Central memory CD4-positive, alpha-beta T cell (primary cell): ENCODE results near the gene PTGES3L.
A peak's percentile ranks its signal among the peaks of the same experiment; 100 is the strongest.

Experiments
- DNase-seq: peaks from one replicate; pipeline ENCODE4 v3.0.0; 2022
- total RNA-seq, 3 experiments: gene quantifications; one replicate each; lab custom pipeline; 2026; lab: John Stamatoyannopoulos, UW

PTGES3L gene
- 0 to 0.04 (median 0) reads per million in 3 experiments for total RNA-seq

DNA sequence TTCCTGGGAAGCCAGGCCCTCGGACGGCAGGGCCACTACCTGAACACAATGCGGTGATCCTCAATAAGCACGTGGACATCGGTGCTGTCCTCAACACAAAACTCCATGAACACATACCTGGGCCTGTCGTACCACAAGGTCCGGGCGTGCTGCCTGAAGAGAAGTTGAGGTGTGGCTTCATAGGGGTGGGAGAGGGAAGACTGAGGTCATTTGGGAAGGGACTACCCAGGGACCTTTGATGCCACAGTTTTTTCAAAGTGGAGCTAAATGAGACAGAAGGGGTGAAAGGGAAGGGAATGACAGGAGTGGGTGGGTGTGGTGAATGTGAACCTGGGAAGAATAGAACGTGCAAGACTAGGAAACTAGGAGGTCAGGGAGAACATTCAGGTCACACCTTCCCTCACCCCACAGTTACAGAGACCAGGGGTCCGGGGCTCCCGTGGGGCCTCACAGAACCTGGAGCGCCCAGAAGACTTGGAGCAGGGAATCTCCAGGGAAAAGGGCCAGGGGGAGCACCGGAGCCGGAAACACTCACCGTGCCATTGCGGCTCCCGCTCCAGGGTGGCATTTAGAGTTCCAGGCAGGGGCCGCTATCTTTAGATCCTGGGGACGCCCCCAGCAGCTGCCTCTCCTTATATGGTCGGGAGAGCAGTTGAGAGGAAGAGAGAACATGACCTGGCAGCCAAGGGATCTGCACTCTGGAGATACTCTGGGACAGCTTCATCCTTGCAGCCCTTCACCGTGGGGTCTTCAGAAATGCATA lies at the start of gene PTGES3L:
Gene PTGES3L, minus strand, starts transcription at position 570 of the 763 bp plus-strand sequence. Its CDS starts 27 bp downstream, at position 543.
- DNase-seq: no peak

- no peak for DNase-seq
These were observed 48.5 kb upstream of the PTGES3L start for GRCh38 chr17:43028221-43028861.

- no peak for DNase-seq
These were observed 47.5 kb upstream of the PTGES3L start for GRCh38 chr17:43027091-43028032.

- DNase-seq: no peak
These were observed 46.7 kb upstream of the PTGES3L start for GRCh38 chr17:43026595-43026994.

GRCh38 chr17:43025766-43026537 lies 46.1 kb upstream of the PTGES3L start:
- DNase-seq: no peak

DNA sequence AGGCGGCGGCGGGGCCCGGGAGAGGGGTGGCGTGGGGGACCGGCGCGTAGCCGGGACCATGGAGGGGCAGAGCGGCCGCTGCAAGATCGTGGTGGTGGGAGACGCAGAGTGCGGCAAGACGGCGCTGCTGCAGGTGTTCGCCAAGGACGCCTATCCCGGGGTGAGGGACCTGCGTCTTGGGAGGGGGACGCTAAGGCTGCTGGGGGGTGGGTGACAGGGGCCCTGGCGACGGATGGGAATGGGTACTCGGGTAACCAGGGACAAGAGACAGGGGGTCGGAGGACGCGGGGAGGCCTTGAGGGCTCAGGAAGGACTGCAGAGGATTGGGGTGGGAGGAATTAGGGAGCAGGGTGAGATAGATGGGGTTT lies 45.4 kb upstream of the PTGES3L start:
- no peak for DNase-seq

GRCh38 chr17:43024407-43025289 lies 44.8 kb upstream of the PTGES3L start, which contains the start of gene RND2:
Gene RND2, plus strand, starts transcription at chr17:43025231. Its CDS starts 117 bp downstream, at chr17:43025348.
- DNase-seq: peak; percentile 80

DNA sequence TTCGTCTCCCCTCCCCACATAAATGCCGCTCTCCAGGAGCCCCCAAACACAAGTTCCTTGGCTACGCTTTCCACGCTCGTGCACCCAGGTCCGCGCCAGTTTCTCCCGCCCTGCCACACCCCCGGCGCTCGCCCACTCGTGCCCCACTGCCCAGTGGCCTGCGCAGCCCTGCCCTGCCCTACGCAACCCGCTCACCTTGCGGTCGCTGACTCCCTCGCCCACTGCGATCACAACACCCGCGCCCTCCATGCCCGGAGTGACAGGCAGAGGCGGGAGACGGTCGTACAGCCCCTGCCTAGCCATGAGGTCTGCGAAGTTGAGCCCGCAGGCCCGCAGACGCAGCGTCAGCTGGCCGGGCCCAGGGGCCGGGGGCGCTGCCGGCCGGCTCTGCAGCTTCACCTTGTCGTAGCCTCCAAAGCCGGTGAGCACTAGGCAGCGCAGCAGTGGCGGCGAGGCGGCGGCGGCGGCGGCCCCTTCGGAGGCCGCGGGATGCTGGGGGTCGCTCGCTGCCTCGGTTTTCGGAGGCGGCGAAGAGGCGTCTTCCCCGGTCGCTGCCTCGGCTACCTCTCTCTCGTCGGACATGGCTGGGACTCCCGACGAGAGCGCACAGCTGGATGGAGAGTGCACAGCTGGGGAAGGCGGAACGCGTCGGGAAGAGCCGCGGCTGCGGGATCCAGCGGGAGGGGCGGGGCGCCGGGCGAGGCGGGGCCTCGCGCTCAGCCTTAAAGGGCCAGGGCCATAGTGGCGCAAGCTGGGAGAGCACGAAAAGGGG lies 42.0 kb upstream of the PTGES3L start, which contains the start of gene VAT1:
Gene VAT1, minus strand, starts transcription at position 645 of the 772 bp plus-strand sequence. Its CDS starts 63 bp downstream, at position 582.
- DNase-seq: peak; percentile 51

GRCh38 chr17:43020789-43021740 lies 41.2 kb upstream of the PTGES3L start:
- no peak for DNase-seq

DNA sequence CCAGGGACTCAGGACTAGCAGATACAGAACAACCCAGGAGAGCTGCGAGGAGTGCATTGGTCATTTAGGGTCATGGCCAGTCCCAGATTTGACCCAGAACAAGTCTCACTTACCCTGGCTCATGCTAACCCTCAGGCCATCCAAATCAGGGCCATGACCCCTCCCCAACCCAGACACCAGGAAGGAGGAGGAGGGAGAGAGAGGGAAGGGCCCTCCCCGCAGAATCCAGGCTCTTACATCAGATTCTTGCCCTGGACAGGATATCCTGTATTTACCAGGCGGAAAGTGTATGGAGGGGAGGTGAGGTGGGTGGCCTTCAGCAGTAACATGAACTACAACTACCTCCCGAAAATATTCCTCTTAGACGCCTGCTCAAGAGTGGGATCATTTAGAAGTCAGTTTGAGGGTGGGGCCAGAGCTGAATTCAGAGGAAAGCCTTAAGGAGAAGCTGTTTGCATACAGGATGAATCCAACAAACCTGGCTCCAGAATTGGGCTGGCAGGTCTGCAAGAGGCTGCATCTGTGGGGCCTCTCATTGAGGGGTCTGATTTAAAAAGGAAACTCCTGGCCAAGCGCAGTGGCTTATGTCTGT lies 40.2 kb upstream of the PTGES3L start:
- DNase-seq: no peak

GRCh38 chr17:43019418-43019817 lies 39.5 kb upstream of the PTGES3L start:
- no peak for DNase-seq

- DNase-seq: no peak
These were observed 39.1 kb upstream of the PTGES3L start for GRCh38 chr17:43018932-43019331.

GRCh38 chr17:43018008-43018853 lies 38.4 kb upstream of the PTGES3L start:
- DNase-seq: peak; percentile 55

GRCh38 chr17:43016216-43016615 lies 36.3 kb upstream of the PTGES3L start:
- DNase-seq: no peak

- no peak for DNase-seq
These were observed 35.7 kb upstream of the PTGES3L start for GRCh38 chr17:43015579-43015978.

GRCh38 chr17:43014649-43015542 lies 35.0 kb upstream of the PTGES3L start:
- no peak for DNase-seq
